ENCODE data around the gene GPC1. TPM values are rescaled to one million over a fixed set of nuclear protein-coding genes. Genes with fewer than 3 reads are reported as not detected.

Gene GPC1
- total RNA-seq, 1 donor from 2014 or later, result 252 TPM

DNA sequence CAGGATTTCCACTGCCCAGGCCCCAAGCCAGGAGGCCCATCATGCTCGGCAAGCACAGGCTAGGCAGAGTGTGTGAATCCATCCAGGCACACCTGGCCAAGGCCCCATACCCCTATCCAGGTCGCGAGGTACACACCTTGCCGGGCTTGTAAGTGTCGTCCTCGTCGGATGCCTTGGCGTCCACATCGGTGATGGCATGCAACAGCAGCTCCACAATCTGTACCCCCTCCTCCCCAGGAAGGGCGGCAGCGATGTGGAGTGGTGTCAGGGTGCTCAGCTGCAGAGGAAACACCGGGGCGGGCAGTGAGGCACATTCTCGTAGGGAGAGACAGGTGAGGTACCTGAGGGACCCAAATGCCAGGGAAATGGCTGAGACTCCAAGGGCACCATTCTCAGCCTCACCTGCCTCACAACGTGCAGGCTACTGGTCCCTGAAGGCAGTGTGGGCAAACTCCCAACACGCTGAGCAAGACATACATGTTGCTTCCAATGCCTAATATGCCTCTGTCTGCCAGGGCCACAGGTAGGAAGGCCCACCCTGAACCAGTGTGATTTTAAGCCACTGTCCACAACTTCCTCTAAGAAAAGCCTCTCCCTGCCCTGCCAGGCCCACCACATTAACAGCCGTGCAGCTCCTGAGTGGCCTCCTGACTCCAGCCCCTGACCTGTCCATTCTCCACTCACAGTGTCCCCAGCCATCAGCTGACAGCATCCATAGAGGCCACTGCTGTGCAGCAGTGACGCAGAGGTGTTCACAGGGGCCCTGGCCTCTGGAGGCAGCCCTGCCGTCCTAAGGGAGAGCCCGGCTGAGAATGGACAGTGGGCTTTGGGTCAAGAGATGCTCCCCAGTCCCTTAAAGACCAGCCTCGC, 77.4 kb downstream of the GPC1 start:
- DNase-seq (ENCODE audit: low read depth), result no peak

DNA sequence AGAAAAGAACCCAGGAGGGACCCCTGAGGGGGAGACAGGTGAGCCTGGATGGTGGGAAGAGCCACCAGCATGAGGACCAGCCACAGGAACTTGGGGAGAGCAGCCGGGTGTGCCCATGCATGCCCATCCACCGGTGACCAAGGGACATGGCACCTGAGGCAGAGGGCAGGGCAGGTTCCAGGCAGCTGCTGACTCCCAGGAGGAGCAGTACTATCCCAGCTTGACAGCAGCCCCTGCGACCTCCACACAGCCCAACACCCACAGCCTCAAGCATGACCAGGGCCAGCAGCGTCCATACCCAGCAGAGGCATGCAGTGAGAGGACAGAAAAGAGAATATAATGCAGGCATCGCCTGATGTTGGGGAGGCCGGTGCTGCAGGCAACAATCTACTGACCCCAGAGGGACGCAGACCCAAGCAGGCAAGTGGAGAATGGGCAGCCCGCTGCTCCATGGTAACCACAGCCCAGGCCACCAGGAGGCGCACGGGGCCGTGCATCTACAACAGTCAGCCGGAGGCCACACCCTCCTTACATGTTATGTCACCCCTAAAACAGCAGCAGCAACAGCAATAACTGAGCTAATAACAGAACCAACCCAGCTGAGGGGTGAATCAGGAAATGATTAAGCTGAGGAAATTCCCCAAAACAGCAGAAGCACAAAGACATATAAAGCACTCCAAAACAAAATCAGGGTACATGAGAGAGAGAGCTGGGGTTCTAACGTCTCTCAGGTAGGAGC, 78.3 kb downstream of the GPC1 start:
- Histone ChIP-seq H3K4me1 (ENCODE audit: insufficient read depth, low read length) (no peaks in the 10 kb centered on the region), H3K9ac (ENCODE audit: low read length) (no peak overlapping the region), H3K36me3 (ENCODE audit: insufficient read depth, low read length) (no peaks in the 10 kb centered on the region), H3K27me3 (ENCODE audit: insufficient read depth, low read length) (no peaks in the 10 kb centered on the region), H3K4me2 (ENCODE audit: low read length) (peak overlapping the region; percentile 43), H3K9me3 (ENCODE audit: insufficient read depth, low read depth, low read length) (no peaks in the 10 kb centered on the region), H3K27ac (ENCODE audit: low read depth, low read length) (no peak overlapping the region), H3K79me2 (ENCODE audit: insufficient read depth, low read length) (no peaks in the 10 kb centered on the region), H3K4me3 (ENCODE audit: insufficient read depth, low read depth, low read length) (no peak overlapping the region), H4K20me1 (ENCODE audit: insufficient read depth, low read length) (no peaks in the 10 kb centered on the region), H2AFZ (ENCODE audit: low read depth, low read length) (no peak overlapping the region)
- TF ChIP-seq EZH2 (IDR thresholded peaks at IDR 0.05; ENCODE audit: insufficient read depth, low read length), result no peak
- TF ChIP-seq, protein P1, sequence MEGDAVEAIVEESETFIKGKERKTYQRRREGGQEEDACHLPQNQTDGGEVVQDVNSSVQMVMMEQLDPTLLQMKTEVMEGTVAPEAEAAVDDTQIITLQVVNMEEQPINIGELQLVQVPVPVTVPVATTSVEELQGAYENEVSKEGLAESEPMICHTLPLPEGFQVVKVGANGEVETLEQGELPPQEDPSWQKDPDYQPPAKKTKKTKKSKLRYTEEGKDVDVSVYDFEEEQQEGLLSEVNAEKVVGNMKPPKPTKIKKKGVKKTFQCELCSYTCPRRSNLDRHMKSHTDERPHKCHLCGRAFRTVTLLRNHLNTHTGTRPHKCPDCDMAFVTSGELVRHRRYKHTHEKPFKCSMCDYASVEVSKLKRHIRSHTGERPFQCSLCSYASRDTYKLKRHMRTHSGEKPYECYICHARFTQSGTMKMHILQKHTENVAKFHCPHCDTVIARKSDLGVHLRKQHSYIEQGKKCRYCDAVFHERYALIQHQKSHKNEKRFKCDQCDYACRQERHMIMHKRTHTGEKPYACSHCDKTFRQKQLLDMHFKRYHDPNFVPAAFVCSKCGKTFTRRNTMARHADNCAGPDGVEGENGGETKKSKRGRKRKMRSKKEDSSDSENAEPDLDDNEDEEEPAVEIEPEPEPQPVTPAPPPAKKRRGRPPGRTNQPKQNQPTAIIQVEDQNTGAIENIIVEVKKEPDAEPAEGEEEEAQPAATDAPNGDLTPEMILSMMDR (IDR thresholded peaks at IDR 0.05; ENCODE audit: insufficient read depth, low read depth, low read length), result peak; percentile 87
- peaks cover 16% of the 10 kb centered on the region for H3K36me3 Mint-ChIP-seq (ENCODE audit: low read depth, unreplicated experiment)
- peaks cover 31% of the 10 kb centered on the region for H3K27me3 Mint-ChIP-seq (ENCODE audit: low read depth, unreplicated experiment)
- H3K9me3 Mint-ChIP-seq (ENCODE audit: unreplicated experiment), result peaks cover 1% of the 10 kb centered on the region
- no peak overlapping the region for H3K27ac Mint-ChIP-seq (ENCODE audit: unreplicated experiment)
- DNase-seq (ENCODE audit: low read depth) (peak; percentile 56), FAIRE-seq (peak; percentile 59)
- no peaks in the 10 kb centered on the region for H3K4me1 Mint-ChIP-seq (ENCODE audit: low read depth, unreplicated experiment)
- H3K4me3 Mint-ChIP-seq (ENCODE audit: unreplicated experiment), result no peak overlapping the region

More for the DNA sequence above, 77.4 kb downstream of the GPC1 start:
- FAIRE-seq, result no peak
- H3K27me3 Mint-ChIP-seq (ENCODE audit: low read depth, unreplicated experiment), result peaks cover 33% of the 10 kb centered on the region
- Histone ChIP-seq H3K27ac (ENCODE audit: low read depth, low read length) (no peak overlapping the region), H3K4me3 (ENCODE audit: insufficient read depth, low read depth, low read length) (no peak overlapping the region), H2AFZ (ENCODE audit: low read depth, low read length) (no peak overlapping the region), H3K27me3 (ENCODE audit: insufficient read depth, low read length) (no peaks in the 10 kb centered on the region), H3K79me2 (ENCODE audit: insufficient read depth, low read length) (no peaks in the 10 kb centered on the region), H4K20me1 (ENCODE audit: insufficient read depth, low read length) (no peaks in the 10 kb centered on the region), H3K9ac (ENCODE audit: low read length) (no peak overlapping the region), H3K36me3 (ENCODE audit: insufficient read depth, low read length) (no peaks in the 10 kb centered on the region), H3K4me2 (ENCODE audit: low read length) (no peak overlapping the region), H3K9me3 (ENCODE audit: insufficient read depth, low read depth, low read length) (no peaks in the 10 kb centered on the region), H3K4me1 (ENCODE audit: insufficient read depth, low read length) (no peaks in the 10 kb centered on the region)
- TF ChIP-seq, protein P1 (IDR thresholded peaks at IDR 0.05; ENCODE audit: insufficient read depth, low read depth, low read length), result no peak
- no peak for TF ChIP-seq EZH2 (IDR thresholded peaks at IDR 0.05; ENCODE audit: insufficient read depth, low read length)
- no peak overlapping the region for H3K4me3 Mint-ChIP-seq (ENCODE audit: unreplicated experiment)
- H3K36me3 Mint-ChIP-seq (ENCODE audit: low read depth, unreplicated experiment), result peaks cover 16% of the 10 kb centered on the region
- peak overlapping the region; percentile 18 for H3K27ac Mint-ChIP-seq (ENCODE audit: unreplicated experiment)
- H3K9me3 Mint-ChIP-seq (ENCODE audit: unreplicated experiment), result peaks cover 5% of the 10 kb centered on the region
- no peaks in the 10 kb centered on the region for H3K4me1 Mint-ChIP-seq (ENCODE audit: low read depth, unreplicated experiment)

Measured in astrocyte (in vitro differentiated cells and primary cell).